Uterus (tissue), 4 donors: Measurements from ENCODE around the gene GABPB2. TPM values are rescaled to one million over a fixed set of nuclear protein-coding genes. Genes with fewer than 3 reads are reported as not detected.

Source experiments
- DNase-seq, 2 donors: peaks; one replicate each; pipeline ENCODE4 v3.0.0-alpha.2; 2019 to 2020
- H3K27ac ChIP-seq, 2 donors: fragments of 200-600 bp; sonication (generic); 1 replicate in 1 of 2; 2 replicates in 1 of 2; pipeline ENCODE4 v1.5.1; 2016 to 2018
- H3K27me3 ChIP-seq, 2 donors: fragments of 200-600 bp; sonication (generic); one replicate each; pipeline ENCODE4 v1.5.1; 2018 to 2019; ENCODE audit warnings: control low read depth in 1 of 2
- H3K36me3 ChIP-seq, 2 donors: fragments of 200-600 bp; sonication (generic); one replicate each; pipeline ENCODE4 v1.5.1; 2019; ENCODE audit warnings: control low read depth in 1 of 2
- H3K4me1 ChIP-seq, 2 donors: fragments of 200-600 bp; sonication (generic); one replicate each; pipeline ENCODE4 v1.5.1; 2018 to 2019; ENCODE audit warnings: control low read depth in 1 of 2
- H3K4me3 ChIP-seq, 2 donors: fragments of 200-600 bp; sonication (generic); 1 replicate in 1 of 2; 2 replicates in 1 of 2; pipeline ENCODE4 v1.5.1; 2018 to 2019; ENCODE audit warnings: mild to moderate bottlenecking in 1 of 2
- H3K9me3 ChIP-seq, 2 donors: fragments of 200-600 bp; sonication (generic); one replicate each; pipeline ENCODE4 v1.5.1; 2019; ENCODE audit warnings: control low read depth in 1 of 2
- CTCF ChIP-seq, 4 experiments: fragments of 200-600 bp in 2 of 4; fragments of 450-650 bp in 2 of 4; sonication (generic) in 2 of 4; IDR thresholded peaks; one replicate each; pipeline ENCODE4 v1.5.1; 2016 to 2019; ENCODE audit warnings: antibody characterized with exemption in 4 of 4, mild to moderate bottlenecking in 2 of 4, moderate library complexity in 1 of 4
- POLR2A ChIP-seq, 2 donors: fragments of 450-650 bp; IDR thresholded peaks; one replicate each; pipeline ENCODE4 v1.6.1; 2016; ENCODE audit warnings: antibody characterized with exemption in 2 of 2, mild to moderate bottlenecking in 1 of 2, moderate library complexity in 1 of 2
- intact Hi-C: fragments of 100-400 bp; cut with DNase I; formaldehyde crosslinking; loops from one replicate; pipeline ENCODE4 v1.15.1; 2023; ENCODE audit warnings: low total_unique reads
- total RNA-seq, 4 donors: library from RNA; depleted of rRNA in 3 of 4; stranded (reverse); fragments of >200 nt in 3 of 4; gene quantifications; one replicate each; pipeline versions ENCODE4 v1.1.0 to v1.2.4, GENCODE V29; 2014 to 2023
- donor health status: DM: yes; HTN: yes; CAD: no.

The GABPB2 gene
- total RNA-seq, 4 donors from 2014 or later, result 7.4 to 285 (median 21.2) TPM

- no peak for TF ChIP-seq CTCF (IDR thresholded peaks at IDR 0.05)
- TF ChIP-seq POLR2A (IDR thresholded peaks at IDR 0.05), result no peak
- no peaks in the 10 kb centered on the region for H3K36me3 ChIP-seq
- peak in 1 of 2 donors; percentile 37 for DNase-seq
- peak overlapping the region; percentile 25 to 38 for H3K4me3 ChIP-seq
- H3K27ac ChIP-seq, result peak overlapping the region; percentile 77 to 94
- no peaks in the 10 kb centered on the region for H3K27me3 ChIP-seq
- intact Hi-C loops, result no loop called here
- H3K9me3 ChIP-seq, result no peaks in the 10 kb centered on the region
- peaks cover 0 to 6% of the 10 kb centered on the region in 2 donors for H3K4me1 ChIP-seq
These were observed 61.9 kb downstream of the GABPB2 start for GRCh38 chr1:151132335-151133017.

- intact Hi-C loops, result no loop called here
- Histone ChIP-seq H3K36me3 (no peaks in the 10 kb centered on the region), H3K4me3 (peak overlapping the region in 1 of 2 donors; percentile 38), H3K27me3 (no peaks in the 10 kb centered on the region), H3K9me3 (no peaks in the 10 kb centered on the region), H3K27ac (peak overlapping the region; percentile 77 to 94), H3K4me1 (peaks cover 0 to 6% of the 10 kb centered on the region in 2 donors)
- TF ChIP-seq CTCF (IDR thresholded peaks at IDR 0.05) (peak in 2 of 4 experiments; percentile 1 to 19), POLR2A (IDR thresholded peaks at IDR 0.05) (peak in 1 of 2 donors; percentile 22)
- peak; percentile 78 to 80 for DNase-seq
These were observed 62.7 kb downstream of the GABPB2 start for GRCh38 chr1:151133018-151133806.

- Histone ChIP-seq H3K4me3 (no peak overlapping the region), H3K27ac (no peak overlapping the region), H3K9me3 (no peaks in the 10 kb centered on the region), H3K27me3 (no peaks in the 10 kb centered on the region), H3K36me3 (no peaks in the 10 kb centered on the region), H3K4me1 (peaks cover 0 to 6% of the 10 kb centered on the region in 2 donors)
- DNase-seq, result no peak
- intact Hi-C loops, result no loop called here
- TF ChIP-seq POLR2A (IDR thresholded peaks at IDR 0.05) (no peak), CTCF (IDR thresholded peaks at IDR 0.05) (no peak)
These were observed 63.8 kb downstream of the GABPB2 start for GRCh38 chr1:151134396-151134795.

- H3K27me3 ChIP-seq, result no peaks in the 10 kb centered on the region
- TF ChIP-seq CTCF (IDR thresholded peaks at IDR 0.05) (no peak), POLR2A (IDR thresholded peaks at IDR 0.05) (no peak)
- DNase-seq, result no peak
- no peaks in the 10 kb centered on the region for H3K36me3 ChIP-seq
- H3K4me1 ChIP-seq, result peaks cover 0 to 6% of the 10 kb centered on the region in 2 donors
- intact Hi-C loops, result no loop called here
- no peaks in the 10 kb centered on the region for H3K9me3 ChIP-seq
- H3K27ac ChIP-seq, result no peak overlapping the region
- H3K4me3 ChIP-seq, result no peak overlapping the region
These were observed 64.4 kb downstream of the GABPB2 start for GRCh38 chr1:151134991-151135390.
